Measurements from ENCODE around the gene RELN. TPM values are rescaled to one million over a fixed set of nuclear protein-coding genes. Genes with fewer than 3 reads are reported as not detected.

The RELN gene
- total RNA-seq, 2 donors from 2014 or later: 6.9 to 8.0 TPM

GRCh38 chr7:103705542-103705941, 283.9 kb downstream of the RELN start:
- no peaks in the 10 kb centered on the region for H3K9me3 ChIP-seq
- no peak overlapping the region for H3K4me3 ChIP-seq
- no peak overlapping the region for H3K27ac ChIP-seq
- no peaks in the 10 kb centered on the region for H3K36me3 ChIP-seq
- TF ChIP-seq, protein P1, sequence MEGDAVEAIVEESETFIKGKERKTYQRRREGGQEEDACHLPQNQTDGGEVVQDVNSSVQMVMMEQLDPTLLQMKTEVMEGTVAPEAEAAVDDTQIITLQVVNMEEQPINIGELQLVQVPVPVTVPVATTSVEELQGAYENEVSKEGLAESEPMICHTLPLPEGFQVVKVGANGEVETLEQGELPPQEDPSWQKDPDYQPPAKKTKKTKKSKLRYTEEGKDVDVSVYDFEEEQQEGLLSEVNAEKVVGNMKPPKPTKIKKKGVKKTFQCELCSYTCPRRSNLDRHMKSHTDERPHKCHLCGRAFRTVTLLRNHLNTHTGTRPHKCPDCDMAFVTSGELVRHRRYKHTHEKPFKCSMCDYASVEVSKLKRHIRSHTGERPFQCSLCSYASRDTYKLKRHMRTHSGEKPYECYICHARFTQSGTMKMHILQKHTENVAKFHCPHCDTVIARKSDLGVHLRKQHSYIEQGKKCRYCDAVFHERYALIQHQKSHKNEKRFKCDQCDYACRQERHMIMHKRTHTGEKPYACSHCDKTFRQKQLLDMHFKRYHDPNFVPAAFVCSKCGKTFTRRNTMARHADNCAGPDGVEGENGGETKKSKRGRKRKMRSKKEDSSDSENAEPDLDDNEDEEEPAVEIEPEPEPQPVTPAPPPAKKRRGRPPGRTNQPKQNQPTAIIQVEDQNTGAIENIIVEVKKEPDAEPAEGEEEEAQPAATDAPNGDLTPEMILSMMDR (IDR thresholded peaks at IDR 0.05): no peak
- H3K27me3 ChIP-seq: no peaks in the 10 kb centered on the region
- DNase-seq (ENCODE audit: low spot score): no peak
- H3K4me1 ChIP-seq: no peaks in the 10 kb centered on the region

- no peaks in the 10 kb centered on the region for H3K9me3 ChIP-seq
- H3K27me3 ChIP-seq: no peaks in the 10 kb centered on the region
- no peak overlapping the region for H3K4me3 ChIP-seq
- H3K27ac ChIP-seq: no peak overlapping the region
- no peak for DNase-seq (ENCODE audit: low spot score)
- H3K4me1 ChIP-seq: no peaks in the 10 kb centered on the region
- H3K36me3 ChIP-seq: no peaks in the 10 kb centered on the region
- TF ChIP-seq, protein P1 (IDR thresholded peaks at IDR 0.05): no peak
These were observed 284.8 kb downstream of the RELN start for GRCh38 chr7:103704701-103705100.

- H3K4me3 ChIP-seq: no peak overlapping the region
- TF ChIP-seq, protein P1 (IDR thresholded peaks at IDR 0.05): no peak
- no peaks in the 10 kb centered on the region for H3K27me3 ChIP-seq
- no peaks in the 10 kb centered on the region for H3K9me3 ChIP-seq
- no peaks in the 10 kb centered on the region for H3K36me3 ChIP-seq
- no peak overlapping the region for H3K27ac ChIP-seq
- no peak for DNase-seq (ENCODE audit: low spot score)
- H3K4me1 ChIP-seq: no peaks in the 10 kb centered on the region
These were observed 286.5 kb downstream of the RELN start for GRCh38 chr7:103702982-103703381.

DNA sequence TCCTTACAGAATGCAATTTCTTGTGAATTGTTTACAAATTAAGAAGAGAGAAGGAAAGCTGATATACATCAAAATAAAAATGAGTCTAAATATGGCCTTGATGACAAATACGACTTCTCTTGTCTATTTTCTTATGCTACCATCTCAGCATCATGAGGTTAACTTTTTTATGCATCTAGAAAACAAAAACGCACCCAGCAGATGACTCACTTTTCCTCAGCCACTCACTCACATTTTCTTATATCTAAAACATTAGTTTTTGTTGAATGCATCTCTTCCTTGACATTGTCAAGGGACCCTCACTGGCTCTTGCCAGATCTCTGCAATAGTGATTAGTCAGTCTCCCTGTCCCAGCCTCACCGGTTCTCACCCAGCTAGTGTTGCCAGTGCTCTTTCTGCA, 287.0 kb downstream of the RELN start:
- H3K4me3 ChIP-seq: no peak overlapping the region

DNA sequence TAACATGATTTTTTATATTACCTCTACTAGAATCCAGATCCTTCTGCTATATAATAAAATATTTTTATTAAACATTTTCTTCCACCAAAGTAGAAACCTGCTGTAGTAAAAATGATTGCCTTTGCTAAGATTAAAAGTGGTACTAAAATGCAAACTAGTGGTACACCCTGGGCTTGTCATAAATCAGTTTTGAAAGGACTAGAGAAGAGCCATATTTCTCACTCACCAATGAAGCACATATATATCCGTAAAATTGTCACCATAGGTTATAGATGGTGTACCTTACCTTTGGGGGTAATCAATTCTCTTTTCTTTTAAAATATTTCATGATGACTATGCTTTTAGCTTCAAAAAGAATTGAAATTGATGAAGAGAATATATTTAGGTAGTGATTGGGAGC, 290.4 kb downstream of the RELN start:
- H3K27ac ChIP-seq: no peak overlapping the region
- no peaks in the 10 kb centered on the region for H3K4me1 ChIP-seq
- no peak for DNase-seq (ENCODE audit: low spot score)
- H3K36me3 ChIP-seq: no peaks in the 10 kb centered on the region
- no peaks in the 10 kb centered on the region for H3K27me3 ChIP-seq
- TF ChIP-seq, protein P1 (IDR thresholded peaks at IDR 0.05): no peak
- no peaks in the 10 kb centered on the region for H3K9me3 ChIP-seq
- H3K4me3 ChIP-seq: no peak overlapping the region

More for the DNA sequence above, 287.0 kb downstream of the RELN start:
- Histone ChIP-seq H3K9me3 (no peaks in the 10 kb centered on the region), H3K27me3 (no peaks in the 10 kb centered on the region), H3K36me3 (no peaks in the 10 kb centered on the region), H3K27ac (no peak overlapping the region), H3K4me1 (no peaks in the 10 kb centered on the region)
- TF ChIP-seq, protein P1 (IDR thresholded peaks at IDR 0.05): no peak
- no peak for DNase-seq (ENCODE audit: low spot score)

DNA sequence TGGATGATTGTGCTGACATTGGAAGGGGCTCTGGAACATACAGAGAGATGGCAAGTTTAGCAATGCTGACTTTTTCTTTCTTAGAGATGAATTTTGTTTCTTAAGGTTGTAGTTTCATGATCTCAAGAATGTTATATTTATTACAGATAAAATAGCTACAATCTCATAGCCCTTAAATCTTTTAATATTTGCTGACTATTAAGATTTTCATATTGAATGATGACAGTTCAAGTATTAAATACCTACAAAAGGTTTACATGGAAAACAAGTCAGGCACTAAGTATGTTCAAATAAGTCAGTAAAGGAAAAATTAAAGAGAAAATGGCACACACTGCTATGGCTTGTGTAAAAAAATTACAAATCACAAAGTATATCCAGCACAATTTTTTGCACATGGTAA, 291.4 kb downstream of the RELN start:
- DNase-seq (ENCODE audit: low spot score): no peak
- no peaks in the 10 kb centered on the region for H3K9me3 ChIP-seq
- TF ChIP-seq, protein P1 (IDR thresholded peaks at IDR 0.05): no peak

More for the DNA sequence above, 291.4 kb downstream of the RELN start:
- Histone ChIP-seq H3K4me1 (no peaks in the 10 kb centered on the region), H3K4me3 (no peak overlapping the region), H3K27me3 (no peaks in the 10 kb centered on the region), H3K27ac (no peak overlapping the region), H3K36me3 (no peaks in the 10 kb centered on the region)
